Mesendoderm (in vitro differentiated cells): Measurements from ENCODE around the gene SPACA7.

ENCODE experiments used
- DNase-seq: peaks from one replicate; pipeline ENCODE4 v3.0.0; 2013
- H2AK5ac ChIP-seq: 2 replicates; pipeline ENCODE4 v1.6.1; 2013; ENCODE audit warnings: low read length, inconsistent platforms
- H2BK120ac ChIP-seq: 2 replicates; pipeline ENCODE4 v1.6.1; 2013; ENCODE audit warnings: low read depth, mild to moderate bottlenecking, low read length, moderate library complexity, mixed read lengths
- H2BK15ac ChIP-seq: replicated peaks from 2 replicates; pipeline ENCODE4 v1.6.1; 2013; ENCODE audit warnings: low read depth, mild to moderate bottlenecking, moderate library complexity
- H2BK5ac ChIP-seq: 2 replicates; pipeline ENCODE4 v1.6.1; 2013; ENCODE audit warnings: low read length, inconsistent platforms
- H3K18ac ChIP-seq: 2 replicates; pipeline ENCODE4 v1.6.1; 2013; ENCODE audit warnings: mild to moderate bottlenecking, low read length, mixed read lengths
- H3K23ac ChIP-seq: one replicate; pipeline ENCODE4 v1.6.1; 2013; ENCODE audit warnings: low read length
- H3K27ac ChIP-seq: 2 replicates; pipeline ENCODE4 v1.5.1; 2013; ENCODE audit warnings: low read depth, mild to moderate bottlenecking, inconsistent platforms, low read length, moderate library complexity
- H3K27me3 ChIP-seq: 2 replicates; pipeline ENCODE4 v1.6.1; 2013; ENCODE audit warnings: low read length, control low read depth, mild to moderate bottlenecking, inconsistent platforms; ENCODE audit not compliant: insufficient read depth, poor library complexity
- H3K36me3 ChIP-seq: 2 replicates; pipeline ENCODE4 v1.6.1; 2013; ENCODE audit warnings: low read length, inconsistent platforms; ENCODE audit not compliant: control insufficient read depth, insufficient read depth
- H3K4ac ChIP-seq: one replicate; pipeline ENCODE4 v1.6.1; 2013; ENCODE audit warnings: low read depth, mild to moderate bottlenecking, low read length, moderate library complexity
- H3K4me1 ChIP-seq: 2 replicates; pipeline ENCODE4 v1.6.1; 2013; ENCODE audit warnings: low read depth, low read length, inconsistent platforms; ENCODE audit not compliant: control insufficient read depth
- H3K4me2 ChIP-seq: 2 replicates; pipeline ENCODE4 v1.6.1; 2013; ENCODE audit warnings: low read length
- H3K4me3 ChIP-seq: 2 replicates; pipeline ENCODE4 v1.5.1; 2013; ENCODE audit warnings: mild to moderate bottlenecking, low read length
- H3K56ac ChIP-seq: one replicate; pipeline ENCODE4 v1.6.1; 2013; ENCODE audit warnings: low read length
- H3K79me1 ChIP-seq: 2 replicates; pipeline ENCODE4 v1.6.1; 2013; ENCODE audit warnings: low read length, inconsistent platforms
- H3K79me2 ChIP-seq: 2 replicates; pipeline ENCODE4 v1.6.1; 2013; ENCODE audit warnings: mild to moderate bottlenecking, low read length; ENCODE audit not compliant: control insufficient read depth, insufficient read depth
- H3K9ac ChIP-seq: 2 replicates; pipeline ENCODE4 v1.6.1; 2013; ENCODE audit warnings: low read length, inconsistent platforms
- H4K5ac ChIP-seq: one replicate; pipeline ENCODE4 v1.6.1; 2013; ENCODE audit warnings: low read length
- H4K8ac ChIP-seq: one replicate; pipeline ENCODE4 v1.6.1; 2013; ENCODE audit warnings: low read depth, mild to moderate bottlenecking, control low read depth, low read length, moderate library complexity
- WGBS: extraction: QIAGEN DNeasy Blood & Tissue Kit; methylation state at CpG from one replicate; pipeline ENCODE4 v1.1.7; 2013; ENCODE audit warnings: low lambda C conversion rate, missing lambda C conversion rate; ENCODE audit not compliant: insufficient coverage; ENCODE audit errors: extremely low coverage; 5-methylcytosine and 5-hydroxymethylcytosine counted together

SPACA7 gene

GRCh38 chr13:112350300-112350699 lies 25.9 kb upstream of the SPACA7 start:
- no peak overlapping the region for H3K4ac ChIP-seq
- peaks cover 2% of the 10 kb centered on the region for H3K27me3 ChIP-seq
- no peak overlapping the region for H3K4me2 ChIP-seq
- H3K18ac ChIP-seq: no peak overlapping the region
- no peak overlapping the region for H2BK5ac ChIP-seq
- no peak overlapping the region for H2AK5ac ChIP-seq
- H3K79me1 ChIP-seq: no peaks in the 10 kb centered on the region
- H3K4me3 ChIP-seq: no peak overlapping the region
- H4K5ac ChIP-seq: no peak overlapping the region
- H3K79me2 ChIP-seq: no peaks in the 10 kb centered on the region
- DNase-seq: no peak
- H3K36me3 ChIP-seq: no peaks in the 10 kb centered on the region
- H2BK15ac ChIP-seq: no peak overlapping the region
- WGBS: no CpG with 5 or more reads among the region's 11 CpGs
- H3K4me1 ChIP-seq: no peaks in the 10 kb centered on the region
- H2BK120ac ChIP-seq: no peak overlapping the region
- no peak overlapping the region for H3K27ac ChIP-seq
- no peak overlapping the region for H3K56ac ChIP-seq
- H4K8ac ChIP-seq: no peak overlapping the region
- no peak overlapping the region for H3K9ac ChIP-seq
- H3K23ac ChIP-seq: no peak overlapping the region

- Histone ChIP-seq H4K8ac (no peak overlapping the region), H3K4me3 (no peak overlapping the region), H2BK5ac (no peak overlapping the region), H3K79me2 (no peaks in the 10 kb centered on the region), H3K4ac (no peak overlapping the region), H3K27ac (no peak overlapping the region), H3K23ac (no peak overlapping the region), H2AK5ac (no peak overlapping the region), H3K56ac (no peak overlapping the region), H3K36me3 (no peaks in the 10 kb centered on the region), H2BK15ac (no peak overlapping the region), H3K27me3 (no peaks in the 10 kb centered on the region), H3K9ac (no peak overlapping the region), H3K4me1 (no peaks in the 10 kb centered on the region), H2BK120ac (no peak overlapping the region), H3K79me1 (no peaks in the 10 kb centered on the region), H3K4me2 (no peak overlapping the region), H4K5ac (no peak overlapping the region), H3K18ac (no peak overlapping the region)
- no CpG with 5 or more reads among the region's 8 CpGs for WGBS
- no peak for DNase-seq
Measured at GRCh38 chr13:112351825-112352224, 24.3 kb upstream of the SPACA7 start.

- Histone ChIP-seq H2BK120ac (no peak overlapping the region), H3K4ac (no peak overlapping the region), H2AK5ac (no peak overlapping the region), H3K4me1 (no peaks in the 10 kb centered on the region), H4K8ac (no peak overlapping the region), H3K27me3 (no peaks in the 10 kb centered on the region), H3K23ac (no peak overlapping the region), H4K5ac (no peak overlapping the region), H3K56ac (no peak overlapping the region), H3K18ac (no peak overlapping the region), H3K4me2 (no peak overlapping the region), H3K79me1 (no peaks in the 10 kb centered on the region), H3K36me3 (no peaks in the 10 kb centered on the region), H2BK15ac (no peak overlapping the region), H3K27ac (no peak overlapping the region), H2BK5ac (no peak overlapping the region), H3K4me3 (no peak overlapping the region), H3K9ac (no peak overlapping the region), H3K79me2 (no peaks in the 10 kb centered on the region)
- no peak for DNase-seq
- WGBS: no CpG with 5 or more reads among the region's 11 CpGs
Measured at GRCh38 chr13:112353856-112354255, 22.3 kb upstream of the SPACA7 start.

- no peak overlapping the region for H2BK5ac ChIP-seq
- H3K23ac ChIP-seq: no peak overlapping the region
- H3K79me1 ChIP-seq: no peaks in the 10 kb centered on the region
- H3K4me2 ChIP-seq: no peak overlapping the region
- H3K9ac ChIP-seq: no peak overlapping the region
- no peak overlapping the region for H3K27ac ChIP-seq
- H3K4ac ChIP-seq: no peak overlapping the region
- no peak overlapping the region for H4K5ac ChIP-seq
- no peak overlapping the region for H2BK15ac ChIP-seq
- no peak overlapping the region for H3K56ac ChIP-seq
- no peaks in the 10 kb centered on the region for H3K4me1 ChIP-seq
- H3K18ac ChIP-seq: no peak overlapping the region
- DNase-seq: no peak
- H2BK120ac ChIP-seq: no peak overlapping the region
- no peaks in the 10 kb centered on the region for H3K36me3 ChIP-seq
- H3K27me3 ChIP-seq: no peaks in the 10 kb centered on the region
- no peak overlapping the region for H3K4me3 ChIP-seq
- H2AK5ac ChIP-seq: no peak overlapping the region
- H4K8ac ChIP-seq: no peak overlapping the region
- no CpG with 5 or more reads among the region's 32 CpGs for WGBS
- no peaks in the 10 kb centered on the region for H3K79me2 ChIP-seq
Measured at GRCh38 chr13:112354330-112355273, 21.6 kb upstream of the SPACA7 start.

GRCh38 chr13:112355274-112355838 lies 20.8 kb upstream of the SPACA7 start:
- WGBS: no CpG with 5 or more reads among the region's 15 CpGs
- Histone ChIP-seq H3K4me2 (no peak overlapping the region), H4K5ac (no peak overlapping the region)

More at GRCh38 chr13:112355274-112355838, 20.8 kb upstream of the SPACA7 start:
- Histone ChIP-seq H4K8ac (no peak overlapping the region), H2BK15ac (no peak overlapping the region), H3K23ac (no peak overlapping the region), H3K56ac (no peak overlapping the region), H3K27me3 (no peaks in the 10 kb centered on the region), H3K18ac (no peak overlapping the region), H3K79me2 (no peaks in the 10 kb centered on the region), H2BK5ac (no peak overlapping the region), H2BK120ac (no peak overlapping the region), H3K4me3 (no peak overlapping the region), H3K79me1 (no peaks in the 10 kb centered on the region), H3K36me3 (no peaks in the 10 kb centered on the region), H3K4me1 (no peaks in the 10 kb centered on the region), H3K4ac (no peak overlapping the region), H3K27ac (no peak overlapping the region), H2AK5ac (no peak overlapping the region), H3K9ac (no peak overlapping the region)
- no peak for DNase-seq
